Tibial nerve (tissue), 4 donors: ENCODE data around the gene ADAMTS17.

Experiments
- CTCF ChIP-seq, 5 experiments: fragments of 200-600 bp in 3 of 5; fragments of 450-650 bp in 2 of 5; sonication (generic) in 3 of 5; IDR thresholded peaks; one replicate each; pipeline ENCODE4 v1.5.1; 2016 to 2019; ENCODE audit warnings: antibody characterized with exemption in 5 of 5, mild to moderate bottlenecking in 3 of 5, moderate library complexity in 2 of 5
- EP300 ChIP-seq, 2 donors: sonication (generic); formaldehyde crosslinking; IDR thresholded peaks; one replicate each; pipeline ENCODE4 v1.6.1; 2017; ENCODE audit warnings: antibody characterized with exemption in 2 of 2, mild to moderate bottlenecking in 1 of 2
- POLR2A ChIP-seq, 2 donors: fragments of 450-650 bp; IDR thresholded peaks; one replicate each; pipeline ENCODE4 v1.6.1; 2017; ENCODE audit warnings: antibody characterized with exemption in 2 of 2, mild to moderate bottlenecking in 2 of 2, moderate library complexity in 2 of 2

DNA sequence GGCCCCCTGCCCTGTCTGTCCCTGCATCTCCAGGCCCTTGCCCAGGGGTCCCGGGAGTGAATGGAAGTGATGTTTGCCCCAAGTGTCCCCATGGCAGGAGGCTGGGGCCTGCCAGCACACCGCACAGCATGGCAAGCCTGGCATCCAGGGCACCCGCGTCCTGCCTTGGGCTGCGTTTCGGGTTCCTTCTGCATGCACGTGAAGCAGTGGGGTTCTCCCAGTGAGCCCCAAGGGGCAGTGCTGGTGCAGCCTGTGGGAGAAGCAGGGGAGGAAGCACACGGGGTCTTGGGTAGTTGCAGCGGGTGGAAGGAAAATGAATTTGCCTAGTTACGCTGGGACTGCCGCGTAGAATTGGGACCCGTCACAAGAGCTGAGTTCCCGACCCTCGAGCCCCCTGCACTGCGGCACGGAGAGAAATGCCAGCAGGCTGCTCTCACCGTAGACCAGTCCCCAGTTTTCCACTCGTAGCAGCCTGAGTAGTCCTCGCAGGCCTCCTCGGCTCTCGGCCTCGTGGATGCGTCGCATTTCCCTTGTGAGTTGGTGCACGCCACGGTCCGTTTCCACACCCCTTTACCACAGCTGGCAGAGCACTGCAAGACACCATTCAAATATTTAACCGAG lies 349.1 kb downstream of the ADAMTS17 start:
- TF ChIP-seq CTCF (IDR thresholded peaks at IDR 0.05) (no peak), EP300 (IDR thresholded peaks at IDR 0.05) (no peak), POLR2A (IDR thresholded peaks at IDR 0.05) (no peak)
